Sigmoid colon (tissue), 4 donors: Measurements from ENCODE around the gene EPSTI1.

Source experiments
- EP300 ChIP-seq, 4 donors: sonication (generic); formaldehyde crosslinking; IDR thresholded peaks; one replicate each; pipeline ENCODE4 v1.6.1; 2017; ENCODE audit warnings: antibody characterized with exemption in 4 of 4
- POLR2A ChIP-seq, 2 donors: fragments of 450-650 bp; IDR thresholded peaks; one replicate each; pipeline ENCODE4 v1.6.1; 2016; ENCODE audit warnings: antibody characterized with exemption in 2 of 2, mild to moderate bottlenecking in 2 of 2, moderate library complexity in 2 of 2
- POLR2AphosphoS5 ChIP-seq, 4 donors: sonication (generic); formaldehyde crosslinking; IDR thresholded peaks; one replicate each; pipeline ENCODE4 v1.6.1; 2017; ENCODE audit warnings: antibody characterized with exemption in 4 of 4
- TF ChIP-seq, protein P1 (sequence below), 4 experiments: fragments of 450-650 bp in 3 of 4; fragments of 200-600 bp in 1 of 4; IDR thresholded peaks; one replicate each; pipeline ENCODE4 v1.5.1; 2016 to 2019; ENCODE audit warnings: antibody characterized with exemption in 4 of 4, mild to moderate bottlenecking in 3 of 4, moderate library complexity in 2 of 4

DNA sequence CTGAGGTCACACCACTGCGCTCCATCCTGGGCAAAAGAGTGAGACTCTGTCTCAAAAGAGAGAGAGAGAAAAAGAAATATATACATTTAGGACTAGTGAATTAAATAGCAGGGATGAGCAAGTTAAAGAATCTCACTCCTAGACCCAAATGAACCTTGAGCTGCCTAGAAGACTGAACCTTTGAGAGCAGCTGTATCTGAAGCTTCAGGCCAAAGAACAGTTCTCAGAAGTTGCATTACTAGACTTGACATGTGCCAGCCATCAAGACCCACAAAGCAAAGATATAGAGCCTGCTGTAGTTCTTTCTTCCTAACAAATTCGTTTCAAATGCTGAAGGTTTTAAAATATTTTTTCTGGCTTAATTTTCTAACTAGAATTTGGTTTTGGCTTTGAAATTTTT is 47.9 kb upstream of the EPSTI1 start:
- TF ChIP-seq, protein P1, sequence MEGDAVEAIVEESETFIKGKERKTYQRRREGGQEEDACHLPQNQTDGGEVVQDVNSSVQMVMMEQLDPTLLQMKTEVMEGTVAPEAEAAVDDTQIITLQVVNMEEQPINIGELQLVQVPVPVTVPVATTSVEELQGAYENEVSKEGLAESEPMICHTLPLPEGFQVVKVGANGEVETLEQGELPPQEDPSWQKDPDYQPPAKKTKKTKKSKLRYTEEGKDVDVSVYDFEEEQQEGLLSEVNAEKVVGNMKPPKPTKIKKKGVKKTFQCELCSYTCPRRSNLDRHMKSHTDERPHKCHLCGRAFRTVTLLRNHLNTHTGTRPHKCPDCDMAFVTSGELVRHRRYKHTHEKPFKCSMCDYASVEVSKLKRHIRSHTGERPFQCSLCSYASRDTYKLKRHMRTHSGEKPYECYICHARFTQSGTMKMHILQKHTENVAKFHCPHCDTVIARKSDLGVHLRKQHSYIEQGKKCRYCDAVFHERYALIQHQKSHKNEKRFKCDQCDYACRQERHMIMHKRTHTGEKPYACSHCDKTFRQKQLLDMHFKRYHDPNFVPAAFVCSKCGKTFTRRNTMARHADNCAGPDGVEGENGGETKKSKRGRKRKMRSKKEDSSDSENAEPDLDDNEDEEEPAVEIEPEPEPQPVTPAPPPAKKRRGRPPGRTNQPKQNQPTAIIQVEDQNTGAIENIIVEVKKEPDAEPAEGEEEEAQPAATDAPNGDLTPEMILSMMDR (IDR thresholded peaks at IDR 0.05) = no peak
- TF ChIP-seq EP300 (IDR thresholded peaks at IDR 0.05) = no peak
- TF ChIP-seq POLR2A (IDR thresholded peaks at IDR 0.05) = no peak
- no peak for TF ChIP-seq POLR2AphosphoS5 (IDR thresholded peaks at IDR 0.05)
